ENCODE results near the gene LHX4.

LHX4 gene

DNA sequence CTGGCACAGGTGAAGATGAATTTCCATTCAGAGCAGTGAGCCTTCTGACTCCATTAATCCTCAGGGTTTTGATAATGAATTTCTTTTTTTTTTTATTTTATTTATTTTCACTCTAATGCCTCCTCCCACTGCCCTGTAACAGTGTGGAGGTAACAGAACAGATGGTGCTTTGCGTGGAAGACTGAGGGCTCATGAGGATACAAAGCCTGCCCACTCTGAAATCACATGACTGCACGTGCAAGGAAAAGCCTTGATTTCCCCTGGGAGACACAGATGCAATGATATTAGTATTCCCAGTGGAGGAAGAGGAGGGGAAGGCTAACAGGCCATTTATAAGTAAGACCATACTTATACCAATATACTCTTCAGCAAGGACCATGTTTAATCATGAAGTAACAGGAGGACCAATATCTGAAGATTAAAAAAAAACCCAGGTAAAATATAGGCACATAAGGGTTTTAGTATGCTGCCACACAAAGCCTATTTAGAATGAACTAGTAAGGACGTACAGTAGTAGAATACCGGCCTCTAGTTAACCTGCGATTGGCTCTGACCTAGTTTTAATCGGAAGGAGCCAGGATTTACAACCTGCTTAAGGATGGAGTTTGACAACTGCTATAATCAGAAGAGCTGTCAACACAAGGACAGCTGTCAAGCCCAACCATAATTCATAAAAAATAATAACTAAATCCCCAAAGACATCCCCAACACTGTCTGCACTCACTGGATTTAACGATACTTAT is 69.6 kb downstream of the LHX4 start:
- no peak for DNase-seq (ENCODE audit: low read depth in 2 of 2)

DNA sequence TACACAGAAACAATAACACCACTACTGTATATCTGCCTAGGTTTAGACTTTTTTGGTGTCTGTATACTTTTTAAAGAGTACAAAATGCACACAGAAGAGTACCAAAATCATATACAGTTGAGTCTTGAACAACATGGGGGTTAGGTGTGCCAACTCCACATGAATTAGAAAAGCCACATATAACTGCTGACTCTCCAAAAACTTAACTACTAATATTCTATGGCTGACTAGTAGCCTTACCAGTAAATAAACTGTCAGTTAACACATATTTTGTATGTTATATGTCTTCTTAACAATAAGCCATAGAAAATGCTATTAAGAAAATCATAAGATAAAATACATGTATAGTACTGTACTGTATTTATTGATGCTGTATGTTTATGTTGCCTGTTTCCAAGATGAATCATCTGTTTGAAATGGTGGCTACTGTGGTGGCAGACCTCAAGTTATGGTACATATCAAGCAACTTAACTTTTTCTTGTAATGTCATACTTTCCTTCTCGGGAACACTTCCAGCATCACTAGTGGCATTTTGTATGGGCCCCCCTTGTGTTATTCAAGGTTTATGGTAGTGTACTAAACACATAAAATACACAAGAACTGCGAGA is 71.2 kb downstream of the LHX4 start:
- DNase-seq (ENCODE audit: low read depth in 2 of 2) = no peak

DNA sequence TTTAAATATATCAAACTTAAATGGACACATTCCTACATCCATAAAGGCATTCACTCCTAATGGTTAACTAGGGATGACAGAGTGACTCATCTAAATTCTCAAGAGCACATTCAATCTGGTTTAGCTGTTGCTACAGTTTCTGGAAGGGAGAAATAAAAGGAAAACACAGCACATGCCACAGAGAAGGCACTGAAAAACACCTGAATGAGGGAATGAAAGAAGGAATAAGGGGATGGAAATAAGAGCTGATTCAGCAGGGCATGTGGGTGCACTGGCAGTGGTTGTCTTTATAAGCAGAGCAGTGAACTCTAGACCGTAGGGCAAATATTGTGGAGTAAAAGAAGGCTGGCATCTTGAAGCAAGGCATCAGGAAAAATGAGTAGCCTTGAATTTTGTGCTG is 79.3 kb downstream of the LHX4 start:
- DNase-seq (ENCODE audit: low read depth in 2 of 2) = no peak

DNA sequence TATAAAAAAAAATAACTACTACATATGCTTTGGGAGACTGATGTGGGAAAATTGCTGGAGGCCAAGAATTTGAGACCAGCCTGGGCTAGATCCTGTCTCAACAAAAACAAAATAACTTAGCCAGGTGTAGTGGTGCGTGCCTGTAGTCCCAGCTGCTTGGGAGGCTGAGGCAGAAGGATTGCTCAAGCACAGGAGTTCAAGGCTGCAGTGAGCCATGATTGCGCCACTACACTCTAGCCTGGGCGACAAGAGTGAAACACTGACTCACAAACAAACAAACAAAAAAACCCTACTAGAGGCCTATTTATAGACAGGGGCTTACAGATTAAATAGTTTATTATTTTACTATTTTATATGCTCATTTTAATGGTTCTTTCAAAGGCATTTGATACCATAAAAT is 80.0 kb downstream of the LHX4 start:
- DNase-seq (ENCODE audit: low read depth in 2 of 2) = no peak

DNA sequence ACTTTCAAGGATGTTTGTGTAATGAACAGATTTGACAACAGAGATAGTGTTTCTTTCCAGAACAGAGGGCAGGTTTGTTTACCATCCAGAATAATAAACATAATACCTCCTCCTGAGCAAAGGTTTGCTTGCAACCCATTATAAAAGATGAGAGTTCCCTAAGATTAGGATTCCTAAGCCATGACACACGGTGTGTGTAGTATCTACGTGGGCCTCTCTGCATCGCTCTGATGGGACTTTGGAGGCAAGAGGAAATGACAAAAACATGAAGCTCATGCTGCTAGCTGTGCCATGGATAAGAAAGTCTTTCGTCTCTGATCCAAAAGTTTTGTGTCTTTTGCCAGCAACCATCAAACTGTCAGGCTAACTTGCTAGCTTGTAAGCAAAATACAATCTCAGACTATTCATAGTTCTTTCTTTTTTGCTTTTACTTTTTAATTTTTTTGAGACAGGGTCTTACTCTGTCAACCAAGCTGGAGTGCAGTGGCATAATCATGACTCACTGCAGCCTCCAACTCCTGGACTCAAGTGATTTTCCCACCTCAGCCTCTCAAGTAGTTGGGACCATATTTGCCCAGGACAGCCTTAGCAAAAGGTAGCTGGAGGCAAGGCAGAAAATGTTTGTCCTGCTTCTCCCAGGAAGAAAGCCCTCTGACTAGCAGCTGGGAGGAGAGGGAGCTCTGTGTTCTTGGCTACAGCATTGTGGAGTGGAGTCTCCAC is 81.1 kb downstream of the LHX4 start:
- DNase-seq (ENCODE audit: low read depth in 2 of 2) = no peak

DNA sequence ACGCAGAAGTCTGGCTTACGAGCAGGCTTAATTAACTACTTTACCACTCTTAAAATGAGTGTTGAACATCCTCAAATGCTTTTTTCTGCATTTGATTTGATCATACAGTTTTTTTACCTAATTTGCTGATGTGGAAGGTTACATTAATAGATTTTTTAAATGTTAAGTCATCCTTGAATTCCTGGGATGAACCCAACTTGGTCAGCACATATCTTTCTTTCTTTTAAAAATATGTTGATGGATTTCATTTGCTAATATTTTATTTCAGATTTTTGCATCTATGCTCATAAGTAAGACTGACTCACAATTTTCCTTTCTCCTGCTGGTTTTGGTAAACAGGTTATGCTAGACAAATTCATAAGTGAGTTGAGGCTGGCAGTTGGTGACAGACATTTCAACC is 82.9 kb downstream of the LHX4 start:
- DNase-seq (ENCODE audit: low read depth in 2 of 2) = no peak

DNA sequence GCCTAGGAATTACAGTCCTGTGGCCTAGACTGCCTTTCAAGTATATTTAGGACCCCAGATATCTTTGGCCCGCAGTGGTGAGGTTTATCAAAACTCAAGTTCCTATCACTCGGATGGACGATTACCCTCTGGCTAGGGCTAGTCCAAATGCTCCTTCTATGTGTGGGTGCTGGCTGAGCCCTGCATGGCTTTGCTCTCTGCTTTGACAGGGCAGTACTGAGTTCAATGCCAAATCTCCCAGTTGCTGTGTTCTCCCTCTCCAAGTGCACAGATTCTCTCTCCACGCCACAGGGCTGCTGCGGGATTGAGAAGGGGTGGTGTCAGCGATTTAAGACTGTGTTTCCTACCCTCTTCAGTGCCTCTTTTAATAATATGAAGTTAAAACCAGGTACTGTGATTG is 97.0 kb downstream of the LHX4 start:
- no peak for DNase-seq (ENCODE audit: low read depth in 2 of 2)
